ENCODE results near the gene RSAD1. TPM values are rescaled to one million over a fixed set of nuclear protein-coding genes. Genes with fewer than 3 reads are reported as not detected.

The RSAD1 gene
- total RNA-seq, 4 donors from 2014 or later, result 21.5 to 40.5 (median 26.5) TPM

GRCh38 chr17:50481648-50482047 lies 3.0 kb downstream of the RSAD1 start:
- intact Hi-C loops (cut with DNase I; ENCODE audit: low total_unique reads), result loop anchor here (5.0 to 10.0 kb wide), 3 partner anchors 53 to 216 kb away; partner anchors contain the start of gene EPN3
- DNase-seq (ENCODE audit: low spot score in 2 of 2), result no peak
- H3K4me3 ChIP-seq (ENCODE audit: low read depth, poor library complexity, severe bottlenecking), result no peak overlapping the region
- WGBS, 2 donors, result 83 to 87% methylated on average over 4 of the region's 4 CpGs
- TF ChIP-seq CTCF (IDR thresholded peaks at IDR 0.05) (no peak), POLR2A (IDR thresholded peaks at IDR 0.05) (no peak)

GRCh38 chr17:50482110-50482509 lies 3.5 kb downstream of the RSAD1 start:
- WGBS, 2 donors, result 83 to 84% methylated on average over 12 to 23 of the region's 23 CpGs
- no peak overlapping the region for H3K4me3 ChIP-seq (ENCODE audit: low read depth, poor library complexity, severe bottlenecking)
- no peak for DNase-seq (ENCODE audit: low spot score in 2 of 2)
- TF ChIP-seq CTCF (IDR thresholded peaks at IDR 0.05) (no peak), POLR2A (IDR thresholded peaks at IDR 0.05) (no peak)
- intact Hi-C loops (cut with DNase I; ENCODE audit: low total_unique reads), result loop anchor here (5.0 to 10.0 kb wide), 3 partner anchors 53 to 215 kb away; partner anchors contain the start of gene EPN3

- intact Hi-C loops (cut with DNase I; ENCODE audit: low total_unique reads), result loop anchor here (5.0 to 10.0 kb wide), 3 partner anchors 52 to 215 kb away; partner anchors contain the start of gene EPN3
- TF ChIP-seq CTCF (IDR thresholded peaks at IDR 0.05) (peak in 1 of 3 donors; percentile 92), POLR2A (IDR thresholded peaks at IDR 0.05) (no peak)
- H3K4me3 ChIP-seq (ENCODE audit: low read depth, poor library complexity, severe bottlenecking), result no peak overlapping the region
- WGBS, 2 donors, result 5 to 10% methylated on average over 7 of the region's 7 CpGs
- DNase-seq (ENCODE audit: low spot score in 2 of 2), result peak; percentile 94 to 99
Observed at GRCh38 chr17:50482516-50482915, 3.9 kb downstream of the RSAD1 start.

- H3K4me3 ChIP-seq (ENCODE audit: low read depth, poor library complexity, severe bottlenecking), result no peak overlapping the region
- DNase-seq (ENCODE audit: low spot score in 2 of 2), result no peak
- 60 to 63% methylated on average over 5 of the region's 5 CpGs for WGBS, 2 donors
- TF ChIP-seq CTCF (IDR thresholded peaks at IDR 0.05) (no peak), POLR2A (IDR thresholded peaks at IDR 0.05) (no peak)
- intact Hi-C loops (cut with DNase I; ENCODE audit: low total_unique reads), result loop anchor here (5.0 to 10.0 kb wide), 3 partner anchors 52 to 214 kb away; partner anchors contain the start of gene EPN3
Observed at GRCh38 chr17:50483266-50483665, 4.6 kb downstream of the RSAD1 start.

- H3K4me3 ChIP-seq (ENCODE audit: low read depth, poor library complexity, severe bottlenecking), result no peak overlapping the region
- WGBS, 2 donors, result 93% methylated on average over 11 of the region's 11 CpGs
- DNase-seq (ENCODE audit: low spot score in 2 of 2), result no peak
- intact Hi-C loops (cut with DNase I; ENCODE audit: low total_unique reads), result loop anchor here (5.0 to 10.0 kb wide), 3 partner anchors 50 to 213 kb away; partner anchors contain the start of gene EPN3
- TF ChIP-seq POLR2A (IDR thresholded peaks at IDR 0.05) (no peak), CTCF (IDR thresholded peaks at IDR 0.05) (no peak)
Observed at GRCh38 chr17:50484386-50485155, 5.9 kb downstream of the RSAD1 start.
